HG03575 (cell line): Measurements from ENCODE around the gene FXYD3.
"Not testable (repeated sequence)": the region's sequence is repeated elsewhere in the genome, so short reads cannot be mapped to it uniquely, and the experiment has no call there.

Source experiments
- ATAC-seq: cut with Tn5 transposase; IDR thresholded peaks from one replicate; pipeline ENCODE4 v1.9.1; 2021; ENCODE audit not compliant: unreplicated experiment, insufficient number of reproducible peaks, low FRiP score; ENCODE audit errors: extremely low read depth

The FXYD3 gene

GRCh38 chr19:35101949-35102348, 13.7 kb upstream of the FXYD3 start:
- not testable (repeated sequence) for ATAC-seq

- not testable (repeated sequence) for ATAC-seq
Observed at GRCh38 chr19:35103614-35104013, 12.0 kb upstream of the FXYD3 start.

GRCh38 chr19:35104361-35104760, 11.3 kb upstream of the FXYD3 start:
- ATAC-seq, result no peak

- no peak for ATAC-seq
Observed at GRCh38 chr19:35105047-35105410, 10.6 kb upstream of the FXYD3 start.

- ATAC-seq, result no peak
Observed at GRCh38 chr19:35105411-35106290, 10.0 kb upstream of the FXYD3 start.

- no peak for ATAC-seq
Observed at GRCh38 chr19:35106291-35106583, 9.4 kb upstream of the FXYD3 start.

GRCh38 chr19:35106898-35107541, 8.6 kb upstream of the FXYD3 start:
- no peak for ATAC-seq

GRCh38 chr19:35107545-35107944, 8.1 kb upstream of the FXYD3 start:
- ATAC-seq, result no peak

- ATAC-seq, result no peak
Observed at GRCh38 chr19:35108730-35109129, 6.9 kb upstream of the FXYD3 start.

- ATAC-seq, result no peak
Observed at GRCh38 chr19:35109395-35110112, 6.1 kb upstream of the FXYD3 start.

GRCh38 chr19:35110974-35111373, 4.6 kb upstream of the FXYD3 start:
- ATAC-seq, result no peak

- ATAC-seq, result no peak
Observed at GRCh38 chr19:35112995-35113688, 2.5 kb upstream of the FXYD3 start.

GRCh38 chr19:35114353-35115176, 1.1 kb upstream of the FXYD3 start:
- ATAC-seq, result no peak

GRCh38 chr19:35116072-35116801, 614 bp downstream of the FXYD3 start:
- no peak for ATAC-seq

GRCh38 chr19:35117116-35117515, 1.5 kb downstream of the FXYD3 start:
- no peak for ATAC-seq

GRCh38 chr19:35117799-35118198, 2.2 kb downstream of the FXYD3 start:
- no peak for ATAC-seq

GRCh38 chr19:35118268-35119020, 2.8 kb downstream of the FXYD3 start:
- ATAC-seq, result no peak
